Vagina (tissue), 2 donors: ENCODE results near the gene FBXL16.

ENCODE experiments used
- POLR2A ChIP-seq, 2 donors: fragments of 450-650 bp; IDR thresholded peaks; one replicate each; pipeline ENCODE4 v1.6.1; 2017; ENCODE audit warnings: antibody characterized with exemption in 2 of 2, mild to moderate bottlenecking in 2 of 2, moderate library complexity in 2 of 2
- TF ChIP-seq, protein P1 (sequence below), 3 experiments: fragments of 450-650 bp in 2 of 3; fragments of 200-600 bp in 1 of 3; sonication (generic) in 1 of 3; IDR thresholded peaks; one replicate each; pipeline ENCODE4 v1.5.1; 2017 to 2019; ENCODE audit warnings: antibody characterized with exemption in 3 of 3, mild to moderate bottlenecking in 2 of 3, moderate library complexity in 2 of 3

DNA sequence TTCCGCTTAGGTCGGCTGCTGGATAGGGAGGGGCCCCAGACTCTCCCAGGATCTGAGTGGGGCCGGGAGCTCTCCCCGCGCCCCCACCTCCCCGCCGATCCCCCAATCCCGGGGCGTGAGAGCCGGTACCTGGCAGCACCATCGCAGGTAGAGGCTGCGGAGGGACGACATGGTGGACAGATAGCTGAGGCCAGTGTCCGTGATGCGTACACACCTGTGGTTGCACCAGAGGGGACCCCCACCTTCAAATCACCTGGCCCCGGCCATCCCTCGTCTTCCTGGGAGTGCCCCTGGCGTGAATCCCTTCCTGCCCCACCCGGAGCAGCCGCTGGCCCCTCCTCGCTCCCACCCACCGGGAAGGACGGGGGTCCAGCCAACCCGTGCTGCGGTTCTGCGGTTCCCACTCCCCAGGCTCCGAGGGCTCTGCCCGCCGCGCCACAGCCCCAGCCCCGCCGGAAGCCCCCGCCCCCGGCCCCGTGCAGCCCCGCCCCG lies 10.7 kb downstream of the FBXL16 start:
- TF ChIP-seq, protein P1, sequence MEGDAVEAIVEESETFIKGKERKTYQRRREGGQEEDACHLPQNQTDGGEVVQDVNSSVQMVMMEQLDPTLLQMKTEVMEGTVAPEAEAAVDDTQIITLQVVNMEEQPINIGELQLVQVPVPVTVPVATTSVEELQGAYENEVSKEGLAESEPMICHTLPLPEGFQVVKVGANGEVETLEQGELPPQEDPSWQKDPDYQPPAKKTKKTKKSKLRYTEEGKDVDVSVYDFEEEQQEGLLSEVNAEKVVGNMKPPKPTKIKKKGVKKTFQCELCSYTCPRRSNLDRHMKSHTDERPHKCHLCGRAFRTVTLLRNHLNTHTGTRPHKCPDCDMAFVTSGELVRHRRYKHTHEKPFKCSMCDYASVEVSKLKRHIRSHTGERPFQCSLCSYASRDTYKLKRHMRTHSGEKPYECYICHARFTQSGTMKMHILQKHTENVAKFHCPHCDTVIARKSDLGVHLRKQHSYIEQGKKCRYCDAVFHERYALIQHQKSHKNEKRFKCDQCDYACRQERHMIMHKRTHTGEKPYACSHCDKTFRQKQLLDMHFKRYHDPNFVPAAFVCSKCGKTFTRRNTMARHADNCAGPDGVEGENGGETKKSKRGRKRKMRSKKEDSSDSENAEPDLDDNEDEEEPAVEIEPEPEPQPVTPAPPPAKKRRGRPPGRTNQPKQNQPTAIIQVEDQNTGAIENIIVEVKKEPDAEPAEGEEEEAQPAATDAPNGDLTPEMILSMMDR (IDR thresholded peaks at IDR 0.05), result no peak
- TF ChIP-seq POLR2A (IDR thresholded peaks at IDR 0.05), result no peak
